ENCODE results near the gene MAX. TPM values are rescaled to one million over a fixed set of nuclear protein-coding genes. Genes with fewer than 3 reads are reported as not detected.

MAX gene
- total and polyA plus RNA-seq, 2 of the 13 experiments (the other 11 are each of a cell fraction or from before 2014, with no cell fraction given) = 28.5 to 29.3 TPM

DNA sequence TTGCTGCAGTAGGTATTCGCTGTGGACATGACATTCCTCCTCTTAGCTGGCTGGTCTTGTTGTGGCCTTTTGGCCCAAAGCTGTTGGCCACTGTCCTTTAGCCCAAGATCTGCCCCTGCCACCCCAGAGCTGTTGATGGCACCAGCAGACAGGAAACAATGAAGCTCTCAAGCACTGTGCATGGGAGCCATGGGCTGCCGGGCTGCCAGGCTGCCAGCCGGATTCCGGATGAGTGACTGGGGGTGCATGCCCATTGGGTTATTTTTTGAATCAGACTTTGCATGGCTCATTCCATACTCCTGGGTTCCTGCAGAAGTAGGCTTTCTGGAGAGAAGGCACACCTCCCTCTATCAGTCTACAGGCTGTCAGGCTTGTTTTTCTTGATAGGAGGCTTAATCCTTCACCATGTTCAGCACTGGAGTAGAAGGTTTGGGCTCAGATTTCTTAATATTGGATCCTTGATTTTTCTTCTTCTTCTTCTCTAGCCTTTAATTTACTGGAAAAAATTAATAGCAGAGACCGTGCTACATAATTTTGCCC lies 32.4 kb downstream of the MAX start (continued):
- no peak for TF ChIP-seq ZNF557 (CRISPR knock-in tag; IDR thresholded peaks at IDR 0.05)

DNA sequence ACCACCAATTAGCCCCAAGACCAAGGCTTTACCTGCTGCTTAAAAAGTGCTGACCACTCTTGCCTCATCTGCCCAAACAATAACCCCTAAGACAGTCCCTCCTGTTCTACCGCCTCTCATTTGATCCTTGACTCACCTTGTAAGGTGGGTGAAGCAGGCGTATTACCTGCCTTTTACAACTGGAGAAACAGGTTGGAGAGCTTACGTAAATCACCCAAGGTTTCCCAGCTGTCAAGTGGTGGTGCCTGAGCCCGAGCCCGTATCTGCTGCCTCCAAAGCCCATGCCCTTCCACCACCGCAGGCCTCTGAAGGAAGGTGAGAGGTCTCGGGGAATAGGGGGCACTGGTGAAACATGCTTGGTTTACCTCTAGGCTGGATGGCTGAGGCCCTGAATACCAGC lies 36.6 kb downstream of the MAX start:
- H3K4me1 ChIP-seq (ENCODE audit: insufficient read depth, low read length) = no peaks in the 10 kb centered on the region
- no peaks in the 10 kb centered on the region for H3K27me3 ChIP-seq (ENCODE audit: control insufficient read depth in 1 of 2, insufficient read depth in 2 of 2, low read length in 2 of 2)
- no peak overlapping the region for H3K27ac ChIP-seq (ENCODE audit: extremely low read length, insufficient read depth, low read length)
- H2AFZ ChIP-seq (ENCODE audit: low read length) = no peak overlapping the region
- intact Hi-C loops (cut with micrococcal nuclease; ENCODE audit: unreplicated experiment) = no loop called here
- no peaks in the 10 kb centered on the region for H4K20me1 ChIP-seq (ENCODE audit: insufficient read depth, low read length)
- H3K9ac ChIP-seq (ENCODE audit: insufficient read depth, low read depth, low read length) = no peak overlapping the region
- no peaks in the 10 kb centered on the region for H3K9me3 ChIP-seq (ENCODE audit: low read length)
- H3K4me3 ChIP-seq (replicated peaks in 1 of 3; ENCODE audit: insufficient read depth in 1 of 3, low read depth in 2 of 3, low read length in 3 of 3) = no peak overlapping the region
- H3K36me3 ChIP-seq (replicated peaks in 1 of 2; ENCODE audit: control insufficient read depth in 1 of 2, insufficient read depth in 2 of 2, low read length in 2 of 2) = peaks cover 13 to 46% of the 10 kb centered on the region in 2 experiments; a peak in 4 of 5 replicates
- POLR2A ChIA-PET = no interaction called here
- H3K4me2 ChIP-seq (ENCODE audit: low read depth, low read length) = no peak overlapping the region
- in situ Hi-C loops (cut with HindIII; ENCODE audit: extremely low pct_ligation_motif_present, low pct_unique_long_range_greater_than_20kb) = no loop called here
- no peak for FAIRE-seq
- 97% methylated on average over 6 of the region's 7 CpGs for WGBS (ENCODE audit: low lambda C conversion rate)
- no peak for ATAC-seq
- no peak for DNase-seq (ENCODE audit: low spot score)
- no TSS peak for BruUV-seq (replicated peaks)
- CTCF ChIA-PET (ENCODE audit: low intra/inter-chr PET ratio, low total read pairs) = no interaction called here
- no peaks in the 10 kb centered on the region for H3K79me2 ChIP-seq (ENCODE audit: insufficient read depth, low read length)
- no peak for TF ChIP-seq KDM3A (CRISPR knock-in tag; IDR thresholded peaks at IDR 0.05; ENCODE audit: low read depth)
- no peak for TF ChIP-seq ATF1 (CRISPR knock-in tag; IDR thresholded peaks at IDR 0.05)
- TF ChIP-seq, protein P1, sequence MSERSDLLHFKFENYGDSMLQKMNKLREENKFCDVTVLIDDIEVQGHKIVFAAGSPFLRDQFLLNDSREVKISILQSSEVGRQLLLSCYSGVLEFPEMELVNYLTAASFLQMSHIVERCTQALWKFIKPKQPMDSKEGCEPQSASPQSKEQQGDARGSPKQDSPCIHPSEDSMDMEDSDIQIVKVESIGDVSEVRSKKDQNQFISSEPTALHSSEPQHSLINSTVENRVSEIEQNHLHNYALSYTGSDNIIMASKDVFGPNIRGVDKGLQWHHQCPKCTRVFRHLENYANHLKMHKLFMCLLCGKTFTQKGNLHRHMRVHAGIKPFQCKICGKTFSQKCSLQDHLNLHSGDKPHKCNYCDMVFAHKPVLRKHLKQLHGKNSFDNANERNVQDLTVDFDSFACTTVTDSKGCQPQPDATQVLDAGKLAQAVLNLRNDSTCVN (CRISPR knock-in tag; IDR thresholded peaks at IDR 0.05; ENCODE audit: borderline replicate concordance) = no peak
- TF ChIP-seq, protein P2, sequence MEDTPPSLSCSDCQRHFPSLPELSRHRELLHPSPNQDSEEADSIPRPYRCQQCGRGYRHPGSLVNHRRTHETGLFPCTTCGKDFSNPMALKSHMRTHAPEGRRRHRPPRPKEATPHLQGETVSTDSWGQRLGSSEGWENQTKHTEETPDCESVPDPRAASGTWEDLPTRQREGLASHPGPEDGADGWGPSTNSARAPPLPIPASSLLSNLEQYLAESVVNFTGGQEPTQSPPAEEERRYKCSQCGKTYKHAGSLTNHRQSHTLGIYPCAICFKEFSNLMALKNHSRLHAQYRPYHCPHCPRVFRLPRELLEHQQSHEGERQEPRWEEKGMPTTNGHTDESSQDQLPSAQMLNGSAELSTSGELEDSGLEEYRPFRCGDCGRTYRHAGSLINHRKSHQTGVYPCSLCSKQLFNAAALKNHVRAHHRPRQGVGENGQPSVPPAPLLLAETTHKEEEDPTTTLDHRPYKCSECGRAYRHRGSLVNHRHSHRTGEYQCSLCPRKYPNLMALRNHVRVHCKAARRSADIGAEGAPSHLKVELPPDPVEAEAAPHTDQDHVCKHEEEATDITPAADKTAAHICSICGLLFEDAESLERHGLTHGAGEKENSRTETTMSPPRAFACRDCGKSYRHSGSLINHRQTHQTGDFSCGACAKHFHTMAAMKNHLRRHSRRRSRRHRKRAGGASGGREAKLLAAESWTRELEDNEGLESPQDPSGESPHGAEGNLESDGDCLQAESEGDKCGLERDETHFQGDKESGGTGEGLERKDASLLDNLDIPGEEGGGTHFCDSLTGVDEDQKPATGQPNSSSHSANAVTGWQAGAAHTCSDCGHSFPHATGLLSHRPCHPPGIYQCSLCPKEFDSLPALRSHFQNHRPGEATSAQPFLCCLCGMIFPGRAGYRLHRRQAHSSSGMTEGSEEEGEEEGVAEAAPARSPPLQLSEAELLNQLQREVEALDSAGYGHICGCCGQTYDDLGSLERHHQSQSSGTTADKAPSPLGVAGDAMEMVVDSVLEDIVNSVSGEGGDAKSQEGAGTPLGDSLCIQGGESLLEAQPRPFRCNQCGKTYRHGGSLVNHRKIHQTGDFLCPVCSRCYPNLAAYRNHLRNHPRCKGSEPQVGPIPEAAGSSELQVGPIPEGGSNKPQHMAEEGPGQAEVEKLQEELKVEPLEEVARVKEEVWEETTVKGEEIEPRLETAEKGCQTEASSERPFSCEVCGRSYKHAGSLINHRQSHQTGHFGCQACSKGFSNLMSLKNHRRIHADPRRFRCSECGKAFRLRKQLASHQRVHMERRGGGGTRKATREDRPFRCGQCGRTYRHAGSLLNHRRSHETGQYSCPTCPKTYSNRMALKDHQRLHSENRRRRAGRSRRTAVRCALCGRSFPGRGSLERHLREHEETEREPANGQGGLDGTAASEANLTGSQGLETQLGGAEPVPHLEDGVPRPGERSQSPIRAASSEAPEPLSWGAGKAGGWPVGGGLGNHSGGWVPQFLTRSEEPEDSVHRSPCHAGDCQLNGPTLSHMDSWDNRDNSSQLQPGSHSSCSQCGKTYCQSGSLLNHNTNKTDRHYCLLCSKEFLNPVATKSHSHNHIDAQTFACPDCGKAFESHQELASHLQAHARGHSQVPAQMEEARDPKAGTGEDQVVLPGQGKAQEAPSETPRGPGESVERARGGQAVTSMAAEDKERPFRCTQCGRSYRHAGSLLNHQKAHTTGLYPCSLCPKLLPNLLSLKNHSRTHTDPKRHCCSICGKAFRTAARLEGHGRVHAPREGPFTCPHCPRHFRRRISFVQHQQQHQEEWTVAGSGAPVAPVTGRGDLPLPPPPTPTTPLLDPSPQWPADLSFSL (CRISPR knock-in tag; IDR thresholded peaks at IDR 0.05) = no peak
- TF ChIP-seq ESRRA (CRISPR knock-in tag; IDR thresholded peaks at IDR 0.05; ENCODE audit: low read depth) = no peak
- TF ChIP-seq FOXJ3 (CRISPR knock-in tag; IDR thresholded peaks at IDR 0.05; ENCODE audit: borderline replicate concordance) = no peak
- no peak for TF ChIP-seq PLRG1 (conservative IDR thresholded peaks at IDR 0.05)
- TF ChIP-seq SP5 (CRISPR knock-in tag; IDR thresholded peaks at IDR 0.05; ENCODE audit: borderline replicate concordance, low read depth) = no peak
- TF ChIP-seq RAD21 (CRISPR knock-in tag; IDR thresholded peaks at IDR 0.05) = no peak
- TF ChIP-seq, protein P3, sequence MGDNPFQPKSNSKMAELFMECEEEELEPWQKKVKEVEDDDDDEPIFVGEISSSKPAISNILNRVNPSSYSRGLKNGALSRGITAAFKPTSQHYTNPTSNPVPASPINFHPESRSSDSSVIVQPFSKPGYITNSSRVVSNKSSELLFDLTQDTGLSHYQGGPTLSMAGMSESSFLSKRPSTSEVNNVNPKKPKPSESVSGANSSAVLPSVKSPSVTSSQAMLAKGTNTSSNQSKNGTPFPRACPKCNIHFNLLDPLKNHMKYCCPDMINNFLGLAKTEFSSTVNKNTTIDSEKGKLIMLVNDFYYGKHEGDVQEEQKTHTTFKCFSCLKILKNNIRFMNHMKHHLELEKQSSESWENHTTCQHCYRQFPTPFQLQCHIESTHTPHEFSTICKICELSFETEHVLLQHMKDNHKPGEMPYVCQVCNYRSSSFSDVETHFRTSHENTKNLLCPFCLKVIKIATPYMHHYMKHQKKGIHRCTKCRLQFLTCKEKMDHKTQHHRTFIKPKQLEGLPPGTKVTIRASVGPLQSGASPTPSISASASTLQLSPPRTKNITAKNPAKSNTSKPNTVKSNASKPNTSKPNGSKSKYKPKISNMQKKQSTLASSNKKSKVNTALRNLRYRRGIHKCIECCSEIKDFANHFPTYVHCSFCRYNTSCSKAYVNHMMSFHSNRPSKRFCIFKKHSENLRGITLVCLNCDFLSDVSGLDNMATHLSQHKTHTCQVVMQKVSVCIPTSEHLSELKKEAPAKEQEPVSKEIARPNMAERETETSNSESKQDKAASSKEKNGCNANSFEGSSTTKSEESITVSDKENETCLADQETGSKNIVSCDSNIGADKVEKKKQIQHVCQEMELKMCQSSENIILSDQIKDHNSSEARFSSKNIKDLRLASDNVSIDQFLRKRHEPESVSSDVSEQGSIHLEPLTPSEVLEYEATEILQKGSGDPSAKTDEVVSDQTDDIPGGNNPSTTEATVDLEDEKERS (CRISPR knock-in tag; IDR thresholded peaks at IDR 0.05) = no peak
- TF ChIP-seq ZFY (CRISPR knock-in tag; IDR thresholded peaks at IDR 0.05) = no peak
- TF ChIP-seq ZNF567 (CRISPR knock-in tag; IDR thresholded peaks at IDR 0.05; ENCODE audit: borderline replicate concordance) = no peak

All from HepG2 (cell line).